ENCODE data around the gene CCDC142. TPM values are rescaled to one million over a fixed set of nuclear protein-coding genes. Genes with fewer than 3 reads are reported as not detected.

Gene CCDC142
- total and polyA plus RNA-seq, 9 of the 15 experiments (the other 6 are each of a cell fraction or from before 2014, with no cell fraction given), result 0.55 to 11.7 (median 7.2) TPM

DNA sequence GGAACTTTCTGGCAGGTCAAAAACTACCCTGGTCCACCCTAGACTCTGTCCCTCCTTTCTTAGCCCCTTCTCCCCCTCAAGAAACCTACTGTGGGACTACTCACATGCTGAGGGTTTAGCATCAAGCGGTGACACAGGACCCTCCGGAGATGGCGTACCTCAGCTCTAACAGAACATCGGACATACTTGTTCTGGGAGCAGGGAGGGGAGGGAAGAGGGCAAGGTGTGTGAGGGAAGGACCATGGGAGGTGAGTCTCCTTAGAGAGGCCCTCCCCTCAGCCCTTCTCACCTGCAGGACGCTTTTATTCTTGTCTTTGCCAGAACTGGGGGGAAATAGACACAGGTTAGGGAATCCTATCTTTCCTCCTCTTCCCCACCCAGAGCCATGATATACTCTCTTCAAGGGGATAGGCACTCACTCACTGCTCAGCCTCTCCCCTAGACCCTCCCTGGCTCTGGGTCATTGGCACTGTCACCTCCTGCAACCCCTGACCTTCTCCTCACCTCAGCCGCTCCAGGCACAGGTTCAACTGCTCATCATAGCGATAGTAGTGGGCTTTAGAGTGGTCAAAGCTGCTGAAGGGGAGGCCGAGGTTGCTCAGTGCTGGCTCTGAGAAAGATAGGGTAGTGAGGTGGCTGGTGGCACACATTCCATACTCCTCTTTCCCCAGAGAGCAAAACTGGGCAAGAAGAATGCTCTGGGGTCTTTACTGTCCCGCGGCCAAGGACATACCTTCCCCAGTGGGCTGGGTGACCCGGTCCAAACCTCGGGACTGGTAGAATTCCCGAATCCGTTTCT lies 22.8 kb upstream of the CCDC142 start:
- 50% methylated on average over 13 of the region's 14 CpGs for WGBS (ENCODE audit: insufficient coverage, low coverage, missing lambda C conversion rate)
- Histone ChIP-seq H3K9me1 (ENCODE audit: control insufficient read depth, insufficient read depth, low read length) (no peaks in the 10 kb centered on the region), H3K9ac (ENCODE audit: insufficient read depth in 1 of 2, low read depth in 2 of 2, low read length in 2 of 2) (peak overlapping the region; percentile 11 to 89), H3K79me2 (ENCODE audit: control insufficient read depth, insufficient read depth, low read length) (peaks cover 46% of the 10 kb centered on the region), H3K4me1 (replicated peaks in 1 of 2; ENCODE audit: control insufficient read depth in 2 of 2, insufficient read depth in 2 of 2, low read length in 2 of 2) (peaks cover 46 to 66% of the 10 kb centered on the region in 2 experiments; a peak in 4 of 5 replicates), H3K27me3 (ENCODE audit: control insufficient read depth in 2 of 2, insufficient read depth in 2 of 2, low read length in 2 of 2) (no peaks in the 10 kb centered on the region), H2AFZ (ENCODE audit: low read depth, low read length) (no peak overlapping the region), H4K20me1 (replicated peaks; ENCODE audit: control insufficient read depth, insufficient read depth, low read length) (no peaks in the 10 kb centered on the region), H3K27ac (ENCODE audit: extremely low read depth, low read depth, low read length) (peak overlapping the region; percentile 15), H3K9me3 (replicated peaks; ENCODE audit: control insufficient read depth, insufficient read depth, low read depth, low read length) (no peaks in the 10 kb centered on the region), H3K36me3 (ENCODE audit: control insufficient read depth, insufficient read depth, low read length) (peaks cover 13% of the 10 kb centered on the region; the same call in 2 of the 3 replicates), H3K4me2 (ENCODE audit: insufficient read depth, low read length) (peak overlapping the region; percentile 76), H3K4me3 (peak overlapping the region; percentile 20)
- ATAC-seq, result no peak
- DNase-seq (ENCODE audit: extremely low read depth in 1 of 4, low spot score in 3 of 4), result no peak
- POLR2A ChIA-PET, result interaction anchor here (0.5 to 1.9 kb wide), 6 partner anchors 13 to 324 kb away, joined by 3 to 5 read pairs (median 4); partner anchors contain the start of genes CCDC142 and TTC31
- CTCF ChIA-PET (ENCODE audit: low intra/inter-chr PET ratio), result interaction anchor here (0.6 kb wide), 1 partner anchor 109 kb away, joined by 3 read pairs; no protein-coding TSS in a partner anchor
- intact Hi-C loops (cut with micrococcal nuclease) (no loop called here), in situ Hi-C loops (cut with MboI) (no loop called here)
- TF ChIP-seq TEAD1 (CRISPR knock-in tag; IDR thresholded peaks at IDR 0.05) (no peak), KDM5B (IDR thresholded peaks at IDR 0.05; ENCODE audit: insufficient replicate concordance, low read depth, low read length) (no peak)
- TF ChIP-seq, protein P1, sequence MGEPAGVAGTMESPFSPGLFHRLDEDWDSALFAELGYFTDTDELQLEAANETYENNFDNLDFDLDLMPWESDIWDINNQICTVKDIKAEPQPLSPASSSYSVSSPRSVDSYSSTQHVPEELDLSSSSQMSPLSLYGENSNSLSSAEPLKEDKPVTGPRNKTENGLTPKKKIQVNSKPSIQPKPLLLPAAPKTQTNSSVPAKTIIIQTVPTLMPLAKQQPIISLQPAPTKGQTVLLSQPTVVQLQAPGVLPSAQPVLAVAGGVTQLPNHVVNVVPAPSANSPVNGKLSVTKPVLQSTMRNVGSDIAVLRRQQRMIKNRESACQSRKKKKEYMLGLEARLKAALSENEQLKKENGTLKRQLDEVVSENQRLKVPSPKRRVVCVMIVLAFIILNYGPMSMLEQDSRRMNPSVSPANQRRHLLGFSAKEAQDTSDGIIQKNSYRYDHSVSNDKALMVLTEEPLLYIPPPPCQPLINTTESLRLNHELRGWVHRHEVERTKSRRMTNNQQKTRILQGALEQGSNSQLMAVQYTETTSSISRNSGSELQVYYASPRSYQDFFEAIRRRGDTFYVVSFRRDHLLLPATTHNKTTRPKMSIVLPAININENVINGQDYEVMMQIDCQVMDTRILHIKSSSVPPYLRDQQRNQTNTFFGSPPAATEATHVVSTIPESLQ (CRISPR knock-in tag; IDR thresholded peaks at IDR 0.05), result 0 out of 2 replicates have a peak, but pooled peaks have one; percentile 37
- no TSS peak for BruUV-seq (replicated peaks)
- FAIRE-seq, result no peak

Measured in K562 (cell line).